SK-N-SH treated with all-trans-retinoic acid at 6 μM for 48 hours (cell line): ENCODE measurements around the gene SMCO4.
A peak's percentile ranks its signal among the peaks of the same experiment; 100 is the strongest.

Experiments used
- ATAC-seq: fragments of 200-7000 bp; cut with Tn5 transposase; 3 replicates; pipeline ENCODE4 v1.9.1; 2020; ENCODE audit warnings: mild to moderate bottlenecking, moderate library complexity
- ARNTL ChIP-seq: fragments of 450-650 bp; formaldehyde crosslinking; IDR thresholded peaks from 2 replicates; pipeline ENCODE4 v1.5.0; 2020; ENCODE audit warnings: low read depth, mild to moderate bottlenecking, moderate library complexity, borderline replicate concordance
- BACH2 ChIP-seq: fragments of 250-450 bp; sonication (Bioruptor Pico); IDR thresholded peaks from 2 replicates; pipeline ENCODE4 v1.9.0; 2021; ENCODE audit warnings: mild to moderate bottlenecking, borderline replicate concordance
- CSDC2 ChIP-seq: fragments of 250-450 bp; sonication (Bioruptor Pico); IDR thresholded peaks from 2 replicates; pipeline ENCODE4 v1.5.0; 2020; ENCODE audit warnings: mild to moderate bottlenecking, moderate library complexity
- CSRNP3 ChIP-seq: fragments of 250-450 bp; sonication (Bioruptor Pico); IDR thresholded peaks from 2 replicates; pipeline ENCODE4 v1.5.1; 2021; ENCODE audit warnings: mild to moderate bottlenecking, moderate library complexity
- ESRRG ChIP-seq: fragments of 250-450 bp; sonication (Bioruptor Pico); IDR thresholded peaks from 2 replicates; pipeline ENCODE4 v1.6.1; 2021; ENCODE audit warnings: mild to moderate bottlenecking
- GLIS3 ChIP-seq: fragments of 250-450 bp; sonication (Bioruptor Pico); IDR thresholded peaks from 2 replicates; pipeline ENCODE4 v1.5.0; 2020; ENCODE audit warnings: mild to moderate bottlenecking, moderate library complexity
- ISL1 ChIP-seq: fragments of 250-450 bp; sonication (Bioruptor Pico); IDR thresholded peaks from 2 replicates; pipeline ENCODE4 v2.1.2; 2022; ENCODE audit warnings: mild to moderate bottlenecking, moderate library complexity
- OSR1 ChIP-seq: fragments of 250-450 bp; sonication (Bioruptor Pico); IDR thresholded peaks from 2 replicates; pipeline ENCODE4 v1.8.0; 2022; ENCODE audit warnings: moderate library complexity, mild to moderate bottlenecking, inconsistent platforms
- PATZ1 ChIP-seq: fragments of 250-450 bp; sonication (Bioruptor Pico); IDR thresholded peaks from 2 replicates; pipeline ENCODE4 v1.8.0; 2020; ENCODE audit warnings: mild to moderate bottlenecking, moderate library complexity, borderline replicate concordance
- POU6F1 ChIP-seq: fragments of 250-450 bp; sonication (Bioruptor Pico); IDR thresholded peaks from 2 replicates; pipeline ENCODE4 v1.8.0; 2021; ENCODE audit warnings: low read depth, mild to moderate bottlenecking, moderate library complexity, borderline replicate concordance
- PPARA ChIP-seq: fragments of 250-450 bp; sonication (Bioruptor Pico); IDR thresholded peaks from 2 replicates; pipeline ENCODE4 v1.5.0; 2020; ENCODE audit warnings: mild to moderate bottlenecking, borderline replicate concordance
- SNAI2 ChIP-seq: fragments of 250-450 bp; sonication (Bioruptor Pico); IDR thresholded peaks from 2 replicates; pipeline ENCODE4 v1.5.0; 2020; ENCODE audit warnings: mild to moderate bottlenecking, moderate library complexity
- TCF4 ChIP-seq: fragments of 250-450 bp; sonication (Bioruptor Pico); IDR thresholded peaks from 2 replicates; pipeline ENCODE4 v1.8.0; 2021; ENCODE audit warnings: mild to moderate bottlenecking, moderate library complexity, borderline replicate concordance
- TOX ChIP-seq: fragments of 250-450 bp; sonication (Bioruptor Pico); IDR thresholded peaks from 2 replicates; pipeline ENCODE4 v1.8.0; 2021; ENCODE audit warnings: mild to moderate bottlenecking, moderate library complexity, borderline replicate concordance
- TSHZ2 ChIP-seq: fragments of 250-450 bp; sonication (Bioruptor Pico); IDR thresholded peaks from 2 replicates; pipeline ENCODE4 v1.5.0; 2020; ENCODE audit warnings: mild to moderate bottlenecking, moderate library complexity
- ZC3H10 ChIP-seq: fragments of 250-450 bp; sonication (Bioruptor Pico); IDR thresholded peaks from 2 replicates; pipeline ENCODE4 v1.5.1; 2021; ENCODE audit warnings: mild to moderate bottlenecking, moderate library complexity
- ZFP3 ChIP-seq: fragments of 250-450 bp; sonication (Bioruptor Pico); IDR thresholded peaks from 2 replicates; pipeline ENCODE4 v1.5.0; 2020; ENCODE audit warnings: mild to moderate bottlenecking, moderate library complexity
- ZFP30 ChIP-seq: fragments of 450-650 bp; formaldehyde crosslinking; IDR thresholded peaks from 2 replicates; pipeline ENCODE4 v1.5.0; 2022; ENCODE audit warnings: mild to moderate bottlenecking, moderate library complexity
- ZNF565 ChIP-seq: fragments of 450-650 bp; formaldehyde crosslinking; conservative IDR thresholded peaks from 2 replicates; pipeline ENCODE4 v1.5.0; 2020; ENCODE audit warnings: low read depth, mild to moderate bottlenecking, moderate library complexity
- ZNF70 ChIP-seq: fragments of 450-650 bp; formaldehyde crosslinking; IDR thresholded peaks from 2 replicates; pipeline ENCODE4 v1.5.0; 2020; ENCODE audit warnings: mild to moderate bottlenecking, moderate library complexity
- ZNF8 ChIP-seq: fragments of 450-650 bp; formaldehyde crosslinking; IDR thresholded peaks from 2 replicates; pipeline ENCODE4 v1.5.0; 2020; ENCODE audit warnings: mild to moderate bottlenecking, moderate library complexity

The SMCO4 gene

GRCh38 chr11:93570759-93571413, 27.7 kb upstream of the SMCO4 start:
- ATAC-seq, result peak; percentile 63
- TF ChIP-seq OSR1 (CRISPR knock-in tag) (no peak), CSDC2 (CRISPR knock-in tag) (no peak), TCF4 (no peak), ZNF8 (CRISPR knock-in tag) (no peak), BACH2 (CRISPR knock-in tag) (no peak), ZFP30 (no peak), ZFP3 (CRISPR knock-in tag) (no peak), TSHZ2 (no peak), TOX (CRISPR knock-in tag) (no peak), ESRRG (CRISPR knock-in tag) (no peak), POU6F1 (CRISPR knock-in tag) (no peak), ARNTL (no peak), GLIS3 (no peak), CSRNP3 (no peak), PATZ1 (no peak)
- TF ChIP-seq, all 23 proteins: peak for 0

GRCh38 chr11:93569496-93569895, 26.3 kb upstream of the SMCO4 start:
- ATAC-seq, result no peak
- TF ChIP-seq ZNF565 (CRISPR knock-in tag), result no peak
- no peak for TF ChIP-seq ZNF70 (CRISPR knock-in tag)
- no peak for TF ChIP-seq BACH2 (CRISPR knock-in tag)
- TF ChIP-seq ZNF8 (CRISPR knock-in tag), result no peak
- no peak for TF ChIP-seq ARNTL
- no peak for TF ChIP-seq PPARA
- no peak for TF ChIP-seq ZC3H10 (CRISPR knock-in tag)
- TF ChIP-seq GLIS3, result no peak
- TF ChIP-seq ISL1, result no peak
- no peak for TF ChIP-seq POU6F1 (CRISPR knock-in tag)

GRCh38 chr11:93568726-93569125, 25.5 kb upstream of the SMCO4 start:
- TF ChIP-seq ZC3H10 (CRISPR knock-in tag), result no peak
- TF ChIP-seq CSRNP3, result no peak
- no peak for TF ChIP-seq PATZ1
- no peak for TF ChIP-seq SNAI2 (CRISPR knock-in tag)
- no peak for TF ChIP-seq POU6F1 (CRISPR knock-in tag)
- no peak for TF ChIP-seq ZNF70 (CRISPR knock-in tag)
- no peak for TF ChIP-seq ZNF565 (CRISPR knock-in tag)
- TF ChIP-seq ZFP3 (CRISPR knock-in tag), result no peak
- TF ChIP-seq GLIS3, result no peak
- no peak for TF ChIP-seq PPARA
- ATAC-seq, result no peak
